DMS114 treated with DMSO at 0.1 percent for 48 hours (cell line): ENCODE results near the gene TIGD6.
"Not testable (repeated sequence)": the region's sequence is repeated elsewhere in the genome, so short reads cannot be mapped to it uniquely, and the experiment has no call there.

Source experiments
- DNase-seq: peaks from one replicate; lab custom pipeline; 2025; ENCODE audit not compliant: unreplicated experiment; lab: John Stamatoyannopoulos, UW

Gene TIGD6

DNA sequence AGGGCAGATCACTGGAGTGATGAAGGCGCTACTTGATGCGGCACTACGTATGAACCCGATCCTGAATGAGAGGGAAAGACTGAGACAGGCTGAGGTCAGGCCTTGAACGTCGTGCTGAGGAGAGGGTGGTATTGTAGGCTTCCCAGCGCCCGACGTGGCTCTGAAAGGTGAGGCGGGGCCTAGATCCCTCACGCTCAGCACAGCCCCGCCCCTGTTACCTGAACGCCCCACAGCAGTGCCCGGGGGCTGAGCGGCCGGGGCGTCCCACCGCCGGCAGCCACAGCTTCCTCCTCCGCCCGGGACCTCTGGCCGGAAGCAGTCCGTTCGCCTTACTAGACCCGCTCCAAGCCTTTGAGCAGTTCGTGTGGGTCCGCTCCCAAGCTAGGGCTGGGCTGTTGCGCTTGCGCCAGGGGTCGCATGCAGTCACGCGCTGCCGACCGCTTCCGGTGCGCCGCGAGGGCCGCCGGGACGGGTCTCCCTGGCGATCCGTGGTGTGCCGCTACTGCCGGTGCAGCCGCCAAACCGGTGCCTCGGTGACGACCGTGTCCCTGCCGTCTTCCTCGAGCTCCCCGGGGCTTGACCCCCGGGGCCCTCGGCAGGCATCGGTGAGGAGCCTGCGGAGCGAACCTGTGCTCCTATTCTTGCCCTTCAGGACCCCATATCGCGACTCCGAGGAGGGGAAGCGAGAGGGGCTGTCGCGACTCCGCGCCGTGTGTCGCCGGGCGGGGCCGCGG, at the start of gene TIGD6, which contains the start of gene HMGXB3:
Gene TIGD6, minus strand, starts transcription at position 399 of the 734 bp plus-strand sequence. CDS start 4,306 bp downstream, outside the sequence.
Gene HMGXB3, plus strand, starts transcription at position 484 of the 734 bp plus-strand sequence. CDS start 4,114 bp downstream, outside the sequence.
- peak; percentile 90 for DNase-seq

- no peak for DNase-seq
Observed at GRCh38 chr5:150046031-150046430, 45.6 kb upstream of the TIGD6 start.

- DNase-seq = no peak
Observed at GRCh38 chr5:150045549-150045948, 45.1 kb upstream of the TIGD6 start.

DNA sequence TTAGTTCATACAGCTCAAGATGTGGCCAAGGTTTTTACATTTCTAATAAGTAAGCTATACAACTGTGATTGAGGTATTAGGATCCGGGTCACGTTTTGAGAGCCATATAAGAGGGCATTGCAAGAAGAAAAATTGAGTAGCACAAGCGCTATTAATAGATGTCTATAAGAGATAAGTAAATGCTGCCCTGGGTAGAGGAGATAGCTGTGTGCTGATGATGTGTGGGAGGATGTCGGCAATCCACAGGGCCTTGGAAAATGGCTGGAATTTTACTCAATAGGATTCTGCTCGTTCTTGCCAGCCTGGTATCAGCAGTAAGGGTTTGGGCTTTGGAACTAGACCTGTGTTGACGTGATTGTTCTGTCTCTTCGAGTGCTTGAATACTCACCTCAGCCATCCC, 44.3 kb upstream of the TIGD6 start:
- no peak for DNase-seq

- DNase-seq = no peak
Observed at GRCh38 chr5:150044329-150044681, 43.9 kb upstream of the TIGD6 start.

- no peak for DNase-seq
Observed at GRCh38 chr5:150043657-150044328, 43.3 kb upstream of the TIGD6 start.

- DNase-seq = no peak
Observed at GRCh38 chr5:150042459-150042858, 42.0 kb upstream of the TIGD6 start.

DNA sequence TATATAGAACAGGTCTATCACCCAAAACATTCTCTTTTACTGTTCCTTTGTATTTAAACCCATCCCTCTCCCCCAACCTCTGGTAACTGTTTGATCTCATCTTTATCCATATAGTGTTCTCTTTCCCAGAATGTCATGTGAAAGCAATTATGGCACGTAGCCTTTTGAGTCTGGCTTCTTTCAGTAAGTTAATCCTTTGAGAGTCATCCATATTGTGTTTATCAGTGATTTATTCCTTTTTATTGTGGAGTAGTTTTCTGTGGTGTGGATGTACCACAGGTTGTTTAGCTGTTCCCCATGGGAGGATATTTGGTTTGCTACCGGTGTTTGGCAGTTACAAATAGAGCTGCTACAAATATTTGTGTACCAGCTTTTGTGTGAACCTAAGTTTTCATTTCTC, 38.1 kb upstream of the TIGD6 start:
- DNase-seq = no peak

DNA sequence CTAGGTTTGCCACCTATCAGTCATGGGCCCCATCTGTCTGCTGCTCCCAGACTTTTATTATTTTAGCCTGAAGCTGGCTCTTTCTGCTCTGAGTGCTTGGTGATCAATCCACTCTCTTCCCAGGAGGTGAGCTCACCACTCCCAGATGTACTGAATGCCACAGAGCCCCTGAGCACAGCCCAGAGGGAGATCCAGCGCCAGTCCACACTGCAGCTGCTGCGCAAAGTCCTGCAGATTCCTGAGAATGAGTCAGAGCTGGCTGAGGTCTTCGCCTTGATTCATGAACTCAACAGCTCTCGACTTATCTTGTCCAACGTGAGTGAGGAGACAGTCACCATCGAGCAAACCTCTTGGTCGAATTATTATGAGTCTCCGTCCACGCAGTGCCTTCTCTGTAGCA, 36.1 kb upstream of the TIGD6 start:
- no peak for DNase-seq

- no peak for DNase-seq
Observed at GRCh38 chr5:150035139-150035895, 34.9 kb upstream of the TIGD6 start.

- no peak for DNase-seq
Observed at GRCh38 chr5:150034662-150035061, 34.2 kb upstream of the TIGD6 start.

- no peak for DNase-seq
Observed at GRCh38 chr5:150033334-150033733, 32.9 kb upstream of the TIGD6 start.

DNA sequence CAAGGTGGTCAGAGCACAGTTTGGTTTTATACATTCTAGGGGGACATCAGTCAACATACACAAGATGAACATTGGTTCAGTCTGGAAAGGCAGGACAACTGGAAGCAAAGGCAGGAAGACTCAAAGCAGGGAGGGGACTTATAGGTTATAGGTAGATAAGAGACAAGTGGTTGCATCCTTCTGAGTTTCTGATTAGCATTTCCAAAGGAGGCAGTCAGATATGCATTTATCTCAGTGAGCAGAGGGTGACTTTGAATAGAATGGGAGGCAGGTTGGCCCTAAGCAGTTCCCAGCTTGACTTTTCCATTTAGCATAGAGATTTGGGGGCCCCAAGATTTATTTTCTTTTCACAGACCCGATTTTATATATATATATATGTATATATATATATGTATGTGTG, 27.6 kb upstream of the TIGD6 start:
- not testable (repeated sequence) for DNase-seq

- DNase-seq = no peak
Observed at GRCh38 chr5:150026682-150027172, 26.3 kb upstream of the TIGD6 start.

DNA sequence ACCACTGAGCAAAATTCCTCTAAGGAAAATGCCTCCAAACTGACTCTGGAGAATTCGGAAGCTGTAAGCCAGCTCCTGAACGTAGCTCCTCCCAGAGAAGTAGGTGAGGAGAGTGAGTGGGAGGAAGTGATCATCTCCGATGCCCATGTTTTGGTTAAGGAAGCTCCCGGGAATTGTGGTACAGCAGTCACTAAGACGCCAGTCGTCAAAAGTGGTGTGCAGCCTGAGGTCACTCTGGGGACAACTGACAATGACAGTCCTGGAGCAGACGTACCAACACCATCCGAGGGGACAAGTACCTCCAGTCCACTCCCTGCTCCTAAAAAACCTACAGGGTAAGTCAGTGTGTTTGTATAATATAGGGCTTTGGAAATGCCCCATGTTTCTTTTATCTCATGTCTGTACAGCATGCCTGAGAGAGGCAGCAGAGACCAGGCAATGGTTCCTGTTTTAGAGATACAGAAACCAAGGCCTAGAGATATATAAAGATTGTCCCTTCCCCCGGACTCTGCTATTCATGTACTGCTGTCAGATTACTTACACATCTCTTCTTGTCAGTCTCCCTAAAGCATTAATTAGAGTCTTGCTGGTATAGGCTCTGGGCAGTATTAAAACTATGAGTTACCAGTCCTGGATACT, 24.0 kb upstream of the TIGD6 start:
- no peak for DNase-seq

- DNase-seq = no peak
Observed at GRCh38 chr5:150023136-150023535, 22.7 kb upstream of the TIGD6 start.

DNA sequence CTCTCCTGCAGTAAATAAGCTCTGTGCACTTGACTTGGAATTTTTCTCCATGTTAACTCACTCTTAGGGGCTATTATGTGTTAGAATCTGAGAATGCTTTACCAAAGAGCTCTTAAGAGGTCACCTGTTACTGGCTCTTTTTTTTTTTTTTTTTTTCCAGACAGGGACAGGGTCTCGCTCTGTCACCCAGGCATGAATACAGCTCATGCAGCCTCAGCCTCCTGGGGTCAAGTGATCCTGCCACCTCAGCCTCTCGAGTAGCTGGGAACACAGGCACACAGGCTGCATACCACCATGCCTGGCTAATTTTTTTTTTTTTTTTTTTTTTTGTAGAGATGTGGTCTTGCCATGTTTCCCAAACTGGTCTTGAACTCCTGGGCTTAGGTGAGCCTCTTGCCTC, 22.2 kb upstream of the TIGD6 start:
- no peak for DNase-seq

DNA sequence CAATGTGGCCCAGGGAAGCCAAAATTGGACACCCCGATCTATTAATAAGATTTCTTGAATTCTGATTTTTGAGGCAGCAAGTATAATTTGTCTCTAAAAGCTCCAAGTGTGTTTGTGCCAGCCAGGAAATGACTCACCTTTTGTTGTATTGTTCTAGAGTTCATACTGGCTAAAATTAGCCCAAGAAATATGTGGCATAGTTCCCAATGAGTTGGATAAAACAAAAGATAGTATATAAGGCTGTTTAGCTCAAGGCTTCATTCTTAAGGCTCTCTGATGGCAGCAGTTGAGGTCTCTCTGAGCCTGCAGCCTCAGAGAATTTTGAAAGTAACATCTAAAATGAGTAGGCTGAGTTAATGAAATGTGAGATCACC, 21.7 kb upstream of the TIGD6 start:
- DNase-seq = no peak

DNA sequence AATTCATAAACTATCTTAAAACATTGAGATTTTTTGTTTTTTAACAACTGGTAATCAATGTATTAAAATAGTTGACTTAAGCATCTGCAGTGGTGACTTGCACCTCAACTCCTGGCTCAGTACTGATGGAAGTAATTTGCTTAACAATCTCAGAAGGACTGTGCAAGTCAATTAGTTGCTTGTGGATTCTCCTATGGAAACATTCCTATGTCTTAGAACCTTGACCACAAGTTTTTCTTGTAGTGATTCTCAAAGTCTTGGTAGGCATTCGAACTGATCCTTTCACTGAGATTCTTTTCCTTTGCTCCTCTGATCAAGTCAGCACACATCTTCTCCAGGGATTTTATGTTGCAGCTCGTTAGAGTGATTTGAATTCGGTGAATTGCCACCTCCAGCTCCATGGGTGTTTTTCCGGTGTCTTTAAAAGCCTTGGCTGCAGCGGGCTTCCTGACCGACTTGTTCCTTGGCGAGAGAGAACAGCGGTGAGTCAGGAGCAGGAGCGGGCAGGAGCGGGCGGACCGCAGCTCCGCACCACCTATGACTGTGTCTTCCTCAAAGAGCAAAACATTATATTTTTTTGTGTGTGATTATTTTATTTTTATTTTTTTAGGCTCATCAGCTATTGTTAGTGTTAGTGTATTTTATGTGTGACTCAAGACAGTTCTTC, 21.2 kb upstream of the TIGD6 start:
- no peak for DNase-seq

DNA sequence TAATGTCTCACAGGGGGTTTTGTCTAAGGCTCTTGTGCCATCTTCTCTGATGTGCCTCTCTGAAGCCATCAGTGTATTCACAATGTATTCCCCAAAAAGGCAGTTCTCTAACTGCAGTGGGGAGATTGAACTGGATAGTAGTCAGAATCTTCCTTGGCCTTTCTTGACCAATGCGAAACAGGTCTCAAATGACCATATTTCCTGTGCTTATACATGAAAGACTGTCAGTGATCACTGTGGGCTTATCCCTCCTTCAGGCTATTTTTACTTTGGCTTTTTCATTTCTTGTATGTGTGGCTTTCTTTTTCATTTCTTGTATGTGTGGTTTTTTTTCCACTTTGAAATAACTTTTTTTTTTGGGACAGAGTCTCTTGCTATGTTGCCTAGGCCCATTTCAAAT, 19.8 kb upstream of the TIGD6 start:
- DNase-seq = no peak
